IMR-90 (cell line): ENCODE data around the gene GDPD2. TPM values are rescaled to one million over a fixed set of nuclear protein-coding genes. Genes with fewer than 3 reads are reported as not detected.

Source experiments
- ATAC-seq: fragments of 200-7000 bp; cut with Tn5 transposase; 2 replicates; pipeline ENCODE4 v1.9.1; 2020; ENCODE audit warnings: low read depth, mild to moderate bottlenecking, moderate library complexity
- BruUV-seq: library from RNA; stranded (reverse); fragments of 400-500 nt; replicated peaks from 2 replicates; lab custom pipeline; 2021; lab: Mats Ljungman, UMichigan
- CTCF ChIA-PET: fragments of 300-600 bp; formaldehyde crosslinking; extraction: SDS; loops from one replicate; lab custom pipeline; 2021; ENCODE audit warnings: antibody characterized with exemption; lab: Yijun Ruan, JAX
- POLR2A ChIA-PET: fragments of 300-600 bp; sonication (Branson Sonifier 250); formaldehyde crosslinking; loops from one replicate; lab custom pipeline; 2022; ENCODE audit warnings: antibody characterized with exemption; ENCODE audit not compliant: unreplicated experiment; lab: Charles Lee
- DNase-seq: peaks from one replicate; pipeline ENCODE4 v3.0.0; 2013
- H2AFZ ChIP-seq: replicated peaks from 2 replicates; pipeline ENCODE3; 2013; ENCODE audit warnings: low read length, mild to moderate bottlenecking; ENCODE audit not compliant: poor library complexity
- H2AK5ac ChIP-seq: 2 replicates; pipeline ENCODE4 v1.6.1; 2013; ENCODE audit warnings: low read depth, low read length, inconsistent platforms
- H2AK9ac ChIP-seq: replicated peaks from 2 replicates; pipeline ENCODE3; 2013; ENCODE audit warnings: mild to moderate bottlenecking, low read depth, low read length, moderate library complexity; ENCODE audit not compliant: poor library complexity
- H2BK120ac ChIP-seq: 2 replicates; pipeline ENCODE4 v1.6.1; 2013; ENCODE audit warnings: low read depth, low read length, inconsistent platforms
- H2BK15ac ChIP-seq: 3 replicates; pipeline ENCODE4 v1.6.1; 2013; ENCODE audit warnings: low read depth, low read length, inconsistent platforms
- H2BK20ac ChIP-seq: 2 replicates; pipeline ENCODE4 v1.6.1; 2013; ENCODE audit warnings: low read depth, mild to moderate bottlenecking, inconsistent platforms, low read length, moderate library complexity
- H2BK5ac ChIP-seq: 2 replicates; pipeline ENCODE4 v1.6.1; 2013; ENCODE audit warnings: mild to moderate bottlenecking, low read depth, low read length, inconsistent platforms; ENCODE audit not compliant: poor library complexity, severe bottlenecking
- H3K14ac ChIP-seq: replicated peaks from 2 replicates; pipeline ENCODE4 v1.6.1; 2013; ENCODE audit warnings: low read depth, low read length, inconsistent platforms
- H3K18ac ChIP-seq: 2 replicates; pipeline ENCODE4 v1.6.1; 2013; ENCODE audit warnings: low read depth, low read length, control low read depth
- H3K23ac ChIP-seq: 2 replicates; pipeline ENCODE4 v1.6.1; 2013; ENCODE audit warnings: low read depth, low read length, inconsistent platforms
- H3K27ac ChIP-seq: 2 replicates; pipeline ENCODE4 v1.5.1; 2013; ENCODE audit warnings: mild to moderate bottlenecking, control low read depth, low read length; ENCODE audit not compliant: insufficient read depth
- H3K27me3 ChIP-seq: 2 replicates; pipeline ENCODE4 v1.6.1; 2013; ENCODE audit warnings: low read length; ENCODE audit not compliant: control insufficient read depth, insufficient read depth
- H3K36me3 ChIP-seq: 2 replicates; pipeline ENCODE4 v1.6.1; 2013; ENCODE audit warnings: low read length, mixed read lengths; ENCODE audit not compliant: control insufficient read depth, insufficient read depth
- H3K4ac ChIP-seq: 2 replicates; pipeline ENCODE4 v1.6.1; 2013; ENCODE audit warnings: low read depth, low read length, inconsistent platforms
- H3K4me1 ChIP-seq: 2 replicates; pipeline ENCODE4 v1.6.1; 2013; ENCODE audit warnings: low read length, mixed read lengths; ENCODE audit not compliant: control insufficient read depth, insufficient read depth
- H3K4me2 ChIP-seq: 2 replicates; pipeline ENCODE4 v1.6.1; 2013; ENCODE audit warnings: low read depth, mild to moderate bottlenecking, control low read depth, low read length, moderate library complexity
- H3K4me3 ChIP-seq: 2 replicates; pipeline ENCODE4 v1.5.1; 2013; ENCODE audit warnings: low read depth, mild to moderate bottlenecking, control low read depth, low read length, moderate library complexity; ENCODE audit not compliant: insufficient read depth
- H3K56ac ChIP-seq: 2 replicates; pipeline ENCODE4 v1.6.1; 2013; ENCODE audit warnings: low read length, inconsistent platforms; ENCODE audit not compliant: insufficient read depth; ENCODE audit errors: extremely low read depth
- H3K79me1 ChIP-seq, 2 experiments: 2 replicates each; pipeline ENCODE4 v1.6.1; 2013; ENCODE audit warnings: low read length in 2 of 2, inconsistent platforms in 1 of 2, low read depth in 1 of 2
- H3K9ac ChIP-seq: 2 replicates; pipeline ENCODE4 v1.6.1; 2013; ENCODE audit warnings: low read depth, low read length, control low read depth
- H3K9me1 ChIP-seq: 2 replicates; pipeline ENCODE4 v1.6.1; 2013; ENCODE audit warnings: low read length, inconsistent platforms; ENCODE audit not compliant: insufficient read depth
- H3K9me3 ChIP-seq: 2 replicates; pipeline ENCODE4 v1.6.1; 2013; ENCODE audit warnings: low read length; ENCODE audit not compliant: control insufficient read depth, insufficient read depth
- H4K20me1 ChIP-seq: 2 replicates; pipeline ENCODE4 v1.6.1; 2013; ENCODE audit warnings: low read length, inconsistent platforms; ENCODE audit not compliant: insufficient read depth
- H4K5ac ChIP-seq: 2 replicates; pipeline ENCODE4 v1.6.1; 2013; ENCODE audit warnings: mild to moderate bottlenecking, low read depth, low read length, control low read depth
- H4K8ac ChIP-seq, 2 experiments: 2 replicates each; pipeline ENCODE4 v1.6.1; 2013; ENCODE audit warnings: low read depth in 2 of 2, low read length in 2 of 2, control low read depth in 1 of 2, inconsistent platforms in 1 of 2
- H4K91ac ChIP-seq: 2 replicates; pipeline ENCODE4 v1.6.1; 2013; ENCODE audit warnings: low read depth, low read length, inconsistent platforms; ENCODE audit not compliant: insufficient read depth
- CEBPB ChIP-seq: IDR thresholded peaks from 2 replicates; pipeline ENCODE4 v1.6.1; 2012; ENCODE audit warnings: low read depth, low read length, improper control_type of control experiment
- CHD1 ChIP-seq: IDR thresholded peaks from 2 replicates; pipeline ENCODE4 v1.6.1; 2012; ENCODE audit warnings: low read depth, low read length, improper control_type of control experiment
- FOS ChIP-seq: fragments of 150-350 bp; IDR thresholded peaks from 2 replicates; pipeline ENCODE4 v1.6.1; 2016; ENCODE audit warnings: low read depth, low read length
- MXI1 ChIP-seq: IDR thresholded peaks from 2 replicates; pipeline ENCODE4 v1.6.1; 2012; ENCODE audit warnings: low read depth, mild to moderate bottlenecking, low read length, moderate library complexity, borderline replicate concordance
- RAD21 ChIP-seq: IDR thresholded peaks from 2 replicates; pipeline ENCODE4 v1.6.1; 2012; ENCODE audit warnings: low read length, improper control_type of control experiment
- WGBS, 2 experiments: methylation state at CpG; one replicate each; pipeline versions ENCODE4 v1.1.5 to v1.1.7; 2013; ENCODE audit warnings: missing lambda C conversion rate in 2 of 2; ENCODE audit not compliant: insufficient read length in 1 of 2; ENCODE audit errors: extremely low coverage in 2 of 2; 5-methylcytosine and 5-hydroxymethylcytosine counted together
- dilution Hi-C: fragments of 300-500 bp; cut with HindIII; formaldehyde crosslinking; loops from one replicate; pipeline ENCODE4 v1.14.3; 2018; ENCODE audit warnings: low sequenced_read_pairs; ENCODE audit not compliant: unreplicated experiment
- in situ Hi-C: fragments of 300-500 bp; cut with MboI; formaldehyde crosslinking; loops from 3 replicates; pipeline ENCODE4 v1.14.3; 2019; ENCODE audit warnings: low sequenced_read_pairs, inconsistent platforms, mixed read lengths
- intact Hi-C: fragments of 100-400 bp; cut with micrococcal nuclease; formaldehyde crosslinking; loops from 2 replicates; pipeline ENCODE4 v1.10.0; 2022
- polyA plus RNA-seq, 3 experiments: library from polyadenylated mRNA; depleted of rRNA; stranded (reverse); fragments of >200 nt; gene quantifications; 2 replicates each; pipeline ENCODE4 v1.2.3, GENCODE V29; 2012; ENCODE audit warnings: low replicate concordance in 1 of 3
- total RNA-seq: library from RNA; depleted of rRNA; stranded (reverse); fragments of >200 nt; gene quantifications from 2 replicates; pipeline ENCODE4 v1.2.3, GENCODE V29; 2012
- TF ChIP-seq, protein P1 (sequence below): fragments of 150-350 bp; IDR thresholded peaks from 2 replicates; pipeline ENCODE4 v1.6.1; 2017; ENCODE audit warnings: mild to moderate bottlenecking, antibody characterized with exemption, low read length, low read depth
- TF ChIP-seq, protein P2 (sequence below): fragments of 150-350 bp; IDR thresholded peaks from 2 replicates; pipeline ENCODE4 v1.6.1; 2016; ENCODE audit warnings: low read depth, mild to moderate bottlenecking, low read length, moderate library complexity, borderline replicate concordance
- TF ChIP-seq, protein P3 (sequence below): conservative IDR thresholded peaks from 2 replicates; pipeline ENCODE4 v1.5.1; 2012; ENCODE audit warnings: mild to moderate bottlenecking, low read depth, low read length, improper control_type of control experiment

Gene GDPD2
- total and polyA plus RNA-seq, 2 of the 4 experiments (the other 2 are of a cell fraction), result not detected

DNA sequence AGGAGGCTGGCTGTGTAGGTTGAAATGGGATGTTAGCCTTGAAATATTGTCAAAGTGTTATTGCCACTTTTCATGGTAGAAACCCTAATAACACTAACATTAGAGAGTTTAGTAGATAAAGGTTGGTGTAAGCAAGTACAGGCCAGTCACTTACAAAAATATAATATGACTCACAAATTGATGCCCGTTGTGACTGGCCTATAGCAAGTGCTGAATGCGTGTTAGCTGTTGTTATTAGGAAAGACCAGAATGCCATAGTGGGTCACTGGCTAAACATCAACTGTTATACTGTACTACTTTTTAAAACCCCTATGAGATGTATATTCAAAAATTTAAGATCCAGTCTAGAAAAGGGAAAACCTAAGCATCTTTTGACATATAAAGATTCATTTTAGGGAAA lies 20.4 kb upstream of the GDPD2 start:
- Histone ChIP-seq H3K9me3 (no peaks in the 10 kb centered on the region), H3K27ac (no peak overlapping the region), H3K4me1 (no peaks in the 10 kb centered on the region), H3K9me1 (no peaks in the 10 kb centered on the region), H3K27me3 (no peaks in the 10 kb centered on the region; the same call in 1 of the 2 replicates), H4K91ac (no peak overlapping the region), H2BK15ac (no peak overlapping the region), H3K4ac (no peak overlapping the region), H4K5ac (no peak overlapping the region), H3K18ac (no peak overlapping the region), H3K4me2 (no peak overlapping the region), H2BK5ac (no peak overlapping the region), H3K56ac (no peak overlapping the region), H3K4me3 (no peak overlapping the region), H2AFZ (no peak overlapping the region), H3K36me3 (no peaks in the 10 kb centered on the region), H3K14ac (no peak overlapping the region), H4K8ac (no peak overlapping the region), H2AK9ac (no peak overlapping the region), H3K23ac (no peak overlapping the region), H2BK120ac (no peak overlapping the region), H3K9ac (no peak overlapping the region), H2AK5ac (no peak overlapping the region), H2BK20ac (no peak overlapping the region), H4K20me1 (no peaks in the 10 kb centered on the region), H3K79me1 (no peaks in the 10 kb centered on the region)
- POLR2A ChIA-PET, result no interaction called here
- no TSS peak for BruUV-seq
- intact Hi-C loops, result no loop called here
- in situ Hi-C loops, result no loop called here
- DNase-seq, result no peak
- dilution Hi-C loops, result no loop called here
- no peak for ATAC-seq
- CTCF ChIA-PET, result no interaction called here
- TF ChIP-seq, protein P1, sequence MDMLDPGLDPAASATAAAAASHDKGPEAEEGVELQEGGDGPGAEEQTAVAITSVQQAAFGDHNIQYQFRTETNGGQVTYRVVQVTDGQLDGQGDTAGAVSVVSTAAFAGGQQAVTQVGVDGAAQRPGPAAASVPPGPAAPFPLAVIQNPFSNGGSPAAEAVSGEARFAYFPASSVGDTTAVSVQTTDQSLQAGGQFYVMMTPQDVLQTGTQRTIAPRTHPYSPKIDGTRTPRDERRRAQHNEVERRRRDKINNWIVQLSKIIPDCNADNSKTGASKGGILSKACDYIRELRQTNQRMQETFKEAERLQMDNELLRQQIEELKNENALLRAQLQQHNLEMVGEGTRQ, result no peak
- no peak for TF ChIP-seq CHD1
- TF ChIP-seq RAD21, result no peak
- TF ChIP-seq, protein P2, sequence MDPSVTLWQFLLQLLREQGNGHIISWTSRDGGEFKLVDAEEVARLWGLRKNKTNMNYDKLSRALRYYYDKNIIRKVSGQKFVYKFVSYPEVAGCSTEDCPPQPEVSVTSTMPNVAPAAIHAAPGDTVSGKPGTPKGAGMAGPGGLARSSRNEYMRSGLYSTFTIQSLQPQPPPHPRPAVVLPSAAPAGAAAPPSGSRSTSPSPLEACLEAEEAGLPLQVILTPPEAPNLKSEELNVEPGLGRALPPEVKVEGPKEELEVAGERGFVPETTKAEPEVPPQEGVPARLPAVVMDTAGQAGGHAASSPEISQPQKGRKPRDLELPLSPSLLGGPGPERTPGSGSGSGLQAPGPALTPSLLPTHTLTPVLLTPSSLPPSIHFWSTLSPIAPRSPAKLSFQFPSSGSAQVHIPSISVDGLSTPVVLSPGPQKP, result no peak
- no peak for TF ChIP-seq FOS
- TF ChIP-seq, protein P3, sequence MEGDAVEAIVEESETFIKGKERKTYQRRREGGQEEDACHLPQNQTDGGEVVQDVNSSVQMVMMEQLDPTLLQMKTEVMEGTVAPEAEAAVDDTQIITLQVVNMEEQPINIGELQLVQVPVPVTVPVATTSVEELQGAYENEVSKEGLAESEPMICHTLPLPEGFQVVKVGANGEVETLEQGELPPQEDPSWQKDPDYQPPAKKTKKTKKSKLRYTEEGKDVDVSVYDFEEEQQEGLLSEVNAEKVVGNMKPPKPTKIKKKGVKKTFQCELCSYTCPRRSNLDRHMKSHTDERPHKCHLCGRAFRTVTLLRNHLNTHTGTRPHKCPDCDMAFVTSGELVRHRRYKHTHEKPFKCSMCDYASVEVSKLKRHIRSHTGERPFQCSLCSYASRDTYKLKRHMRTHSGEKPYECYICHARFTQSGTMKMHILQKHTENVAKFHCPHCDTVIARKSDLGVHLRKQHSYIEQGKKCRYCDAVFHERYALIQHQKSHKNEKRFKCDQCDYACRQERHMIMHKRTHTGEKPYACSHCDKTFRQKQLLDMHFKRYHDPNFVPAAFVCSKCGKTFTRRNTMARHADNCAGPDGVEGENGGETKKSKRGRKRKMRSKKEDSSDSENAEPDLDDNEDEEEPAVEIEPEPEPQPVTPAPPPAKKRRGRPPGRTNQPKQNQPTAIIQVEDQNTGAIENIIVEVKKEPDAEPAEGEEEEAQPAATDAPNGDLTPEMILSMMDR, result no peak
- no peak for TF ChIP-seq MXI1
- TF ChIP-seq CEBPB, result no peak
- no CpG with 5 or more reads among the region's 2 CpGs for WGBS, 2 experiments
